Muscle of back (tissue), 13 donors: ENCODE data around the gene ATP6V1F. TPM values are rescaled to one million over a fixed set of nuclear protein-coding genes. Genes with fewer than 3 reads are reported as not detected.

Experiments
- DNase-seq, 3 donors: peaks; one replicate each; pipeline versions ENCODE4 v3.0.0 to v3.0.0-alpha.2; 2013
- long read RNA-seq, 9 donors: transcript quantifications; one replicate each; lab custom pipeline, GENCODE V29; 2026
- polyA plus RNA-seq, 10 donors: library from polyadenylated mRNA; unstranded; fragments of 120-200 nt; gene quantifications; one replicate each; pipeline ENCODE4 v1.2.1, GENCODE V29; 2013; ENCODE audit not compliant: insufficient read length in 10 of 10

The ATP6V1F gene, protein sequence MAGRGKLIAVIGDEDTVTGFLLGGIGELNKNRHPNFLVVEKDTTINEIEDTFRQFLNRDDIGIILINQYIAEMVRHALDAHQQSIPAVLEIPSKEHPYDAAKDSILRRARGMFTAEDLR
- 100 to 1,000 TPM in 7 of 10 donors, 10 to 100 TPM in 3; 89.2 to 144 (median 112) TPM for polyA plus RNA-seq
- long read RNA-seq, donor 1, transcript ATP6V1F-201 (2 exons, 704 nt) = major isoform, 161 of 192 reads
- long read RNA-seq, donor 1, partial matches to known transcripts = 31 of 192 reads
- long read RNA-seq, donor 1, other reads (novel, unspliced or antisense) = 0 of 192 reads
- long read RNA-seq, donor 2, transcript ATP6V1F-201 (2 exons, 704 nt) = major isoform, 116 of 116 reads
- long read RNA-seq, donor 2, partial matches to known transcripts = 0 of 116 reads
- long read RNA-seq, donor 2, other reads (novel, unspliced or antisense) = 0 of 116 reads
- long read RNA-seq, donor 3 = 0 reads
- long read RNA-seq, donor 4, transcript ATP6V1F-201 (2 exons, 704 nt) = major isoform, 137 of 153 reads
- long read RNA-seq, donor 4, partial matches to known transcripts = 15 of 153 reads
- long read RNA-seq, donor 4, other reads (novel, unspliced or antisense) = 0 of 153 reads
- long read RNA-seq, donor 5, transcript ATP6V1F-201 (2 exons, 704 nt) = major isoform, 143 of 143 reads
- long read RNA-seq, donor 5, partial matches to known transcripts = 0 of 143 reads
- long read RNA-seq, donor 5, other reads (novel, unspliced or antisense) = 0 of 143 reads
- long read RNA-seq, donor 6, transcript ATP6V1F-201 (2 exons, 704 nt) = major isoform, 166 of 167 reads
- long read RNA-seq, donor 6, partial matches to known transcripts = 0 of 167 reads
- long read RNA-seq, donor 6, other reads (novel, unspliced or antisense) = 0 of 167 reads
- long read RNA-seq, donor 7, transcript ATP6V1F-201 (2 exons, 704 nt) = major isoform, 100 of 101 reads
- long read RNA-seq, donor 7, partial matches to known transcripts = 0 of 101 reads
- long read RNA-seq, donor 7, other reads (novel, unspliced or antisense) = 0 of 101 reads
- long read RNA-seq, donor 8, transcript ATP6V1F-201 (2 exons, 704 nt) = major isoform, 111 of 111 reads
- long read RNA-seq, donor 8, partial matches to known transcripts = 0 of 111 reads
- long read RNA-seq, donor 8, other reads (novel, unspliced or antisense) = 0 of 111 reads
- long read RNA-seq, donor 9, transcript ATP6V1F-201 (2 exons, 704 nt) = major isoform, 21 of 21 reads
- long read RNA-seq, donor 9, partial matches to known transcripts = 0 of 21 reads
- long read RNA-seq, donor 9, other reads (novel, unspliced or antisense) = 0 of 21 reads

GRCh38 chr7:128862571-128863432 lies at the start of gene ATP6V1F:
ATP6V1F (plus strand) TSS chr7:128862856; CDS start chr7:128862905, 49 bp downstream.
- DNase-seq = peak; percentile 98 to 99 (median 99)

- DNase-seq = peak in 2 of 3 donors; percentile 32 to 60
Measured at GRCh38 chr7:128814499-128814898, 48.2 kb upstream of the ATP6V1F start.

- no peak for DNase-seq
Measured at GRCh38 chr7:128815289-128815942, 47.2 kb upstream of the ATP6V1F start.

DNA sequence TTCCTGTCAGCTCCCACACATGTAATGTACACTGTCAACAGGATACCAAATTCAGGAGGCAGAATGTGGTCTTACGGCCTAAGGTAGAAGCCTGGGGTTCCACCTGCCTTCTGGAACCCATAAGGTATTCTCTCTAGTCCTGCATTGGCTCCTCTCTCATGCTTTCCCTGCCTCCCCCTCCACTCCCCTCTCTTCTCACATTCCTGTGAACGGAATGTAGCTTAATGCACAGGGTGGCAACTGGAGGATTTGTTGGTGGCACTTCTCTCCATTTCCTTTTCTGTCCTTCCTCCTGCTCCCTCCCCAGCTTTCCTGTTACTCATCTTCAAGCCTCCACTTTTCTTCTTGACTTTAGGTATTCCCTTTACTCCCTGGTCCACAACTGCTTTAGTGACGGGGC lies 44.0 kb upstream of the ATP6V1F start:
- DNase-seq = no peak

DNA sequence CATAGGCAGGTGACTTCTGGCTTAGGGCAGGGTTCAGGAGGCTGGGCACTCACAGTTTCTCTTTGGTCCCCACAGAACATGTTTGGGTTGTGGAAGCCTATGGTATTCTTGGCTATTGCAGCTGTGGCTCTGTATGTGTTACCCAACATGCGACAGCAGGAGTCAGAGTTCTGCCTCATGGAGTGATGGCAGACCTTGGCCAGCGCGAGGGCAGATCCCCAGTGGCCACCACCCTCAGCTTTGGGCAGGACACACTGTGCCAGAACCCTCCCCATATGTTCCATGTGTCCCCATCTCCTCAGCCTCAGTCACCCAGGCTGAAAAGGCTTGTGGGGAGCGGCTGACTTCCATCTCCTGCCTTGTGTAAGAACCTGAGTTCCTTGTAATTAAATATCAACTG lies 40.9 kb upstream of the ATP6V1F start:
- DNase-seq = no peak

GRCh38 chr7:128826512-128826911 lies 36.1 kb upstream of the ATP6V1F start:
- DNase-seq = no peak

DNA sequence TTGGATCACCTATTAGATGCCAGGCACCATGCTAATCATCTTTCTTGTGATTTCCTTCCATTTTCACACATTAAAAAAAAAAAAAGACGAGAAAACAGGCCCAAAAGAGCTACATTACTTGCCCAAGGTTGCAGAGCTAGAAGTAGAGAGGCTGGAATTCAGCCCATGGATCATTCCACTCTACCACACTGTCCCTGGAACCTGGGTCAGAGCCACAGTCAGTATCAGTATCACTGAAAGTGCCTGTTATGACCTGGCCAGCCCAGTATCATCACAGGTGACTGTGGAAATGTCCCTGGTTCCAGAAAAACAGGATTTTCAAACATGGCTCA lies 35.8 kb upstream of the ATP6V1F start:
- DNase-seq = no peak

GRCh38 chr7:128827248-128827958 lies 35.3 kb upstream of the ATP6V1F start:
- peak; percentile 58 to 82 (median 64) for DNase-seq

GRCh38 chr7:128827971-128828711 lies 34.5 kb upstream of the ATP6V1F start:
- DNase-seq = peak; percentile 48 to 83 (median 53)

DNA sequence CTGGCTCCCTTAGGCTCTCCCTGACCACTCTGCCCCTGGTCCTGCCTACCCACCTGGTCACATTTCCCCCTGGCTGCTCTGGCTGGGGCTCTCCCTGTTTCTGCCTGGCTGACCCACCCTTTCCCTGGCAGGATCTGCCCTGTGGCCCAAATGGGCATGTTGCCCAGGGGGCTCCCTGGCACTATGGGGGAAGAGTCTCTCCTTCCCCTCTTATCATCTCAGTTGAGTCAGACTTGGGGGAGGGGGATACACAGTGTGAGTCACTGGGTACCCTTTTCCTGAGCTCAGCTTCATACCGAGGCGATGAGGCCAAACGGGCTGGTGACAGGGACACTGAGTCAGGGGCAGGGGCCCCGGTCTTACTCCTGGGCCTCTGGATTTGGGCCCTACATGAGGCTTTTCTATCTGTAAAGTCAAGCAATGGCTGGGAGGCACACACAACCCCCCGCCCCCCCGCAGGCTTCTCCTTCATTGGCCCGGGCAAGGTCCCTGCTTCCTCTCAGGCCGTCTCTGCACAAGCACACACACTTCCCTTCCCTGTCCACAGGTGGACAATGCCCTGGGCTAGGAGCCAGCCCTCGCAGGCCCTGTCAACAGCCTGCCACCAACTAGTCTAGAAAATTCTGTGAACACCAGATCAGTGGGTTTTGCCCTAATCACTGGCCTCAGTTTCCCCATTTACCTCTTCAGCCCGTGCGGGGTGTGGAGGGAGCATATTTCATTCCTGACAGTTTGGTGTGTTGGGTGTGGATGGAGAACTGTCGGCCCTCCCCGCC lies 33.1 kb upstream of the ATP6V1F start:
- DNase-seq = peak; percentile 51 to 70 (median 67)

DNA sequence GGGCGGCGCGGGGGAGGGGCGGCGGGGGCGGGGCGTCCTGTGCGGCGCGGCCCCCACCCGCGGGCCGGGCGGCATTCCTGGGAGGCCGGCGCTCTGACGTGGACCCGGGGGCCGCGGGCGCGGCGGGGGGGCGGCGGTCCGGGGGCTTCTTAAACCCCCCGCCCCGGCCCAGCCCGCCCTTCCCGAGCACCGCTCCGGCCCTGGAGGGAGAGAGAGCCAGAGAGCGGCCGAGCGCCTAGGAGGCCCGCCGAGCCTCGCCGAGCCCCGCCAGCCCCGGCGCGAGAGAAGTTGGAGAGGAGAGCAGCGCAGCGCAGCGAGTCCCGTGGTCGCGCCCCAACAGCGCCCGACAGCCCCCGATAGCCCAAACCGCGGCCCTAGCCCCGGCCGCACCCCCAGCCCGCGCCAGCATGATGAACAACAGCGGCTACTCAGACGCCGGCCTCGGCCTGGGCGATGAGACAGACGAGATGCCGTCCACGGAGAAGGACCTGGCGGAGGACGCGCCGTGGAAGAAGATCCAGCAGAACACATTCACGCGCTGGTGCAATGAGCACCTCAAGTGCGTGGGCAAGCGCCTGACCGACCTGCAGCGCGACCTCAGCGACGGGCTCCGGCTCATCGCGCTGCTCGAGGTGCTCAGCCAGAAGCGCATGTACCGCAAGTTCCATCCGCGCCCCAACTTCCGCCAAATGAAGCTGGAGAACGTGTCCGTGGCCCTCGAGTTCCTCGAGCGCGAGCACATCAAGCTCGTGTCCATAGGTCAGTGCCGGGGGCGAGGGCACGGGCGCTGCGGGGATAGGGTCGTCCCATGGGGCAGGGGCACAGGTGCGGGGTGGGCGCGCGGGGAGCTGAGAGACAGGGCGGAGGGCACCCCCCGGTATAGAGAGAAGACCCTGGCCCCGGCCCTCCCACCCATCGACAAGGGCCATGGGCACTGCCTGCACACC lies 32.2 kb upstream of the ATP6V1F start, which contains the start of gene FLNC:
TSS of gene FLNC (plus strand) at position 176 of the 947 bp plus-strand sequence. CDS start at position 408, 232 bp downstream.
- peak; percentile 74 to 92 (median 81) for DNase-seq

DNA sequence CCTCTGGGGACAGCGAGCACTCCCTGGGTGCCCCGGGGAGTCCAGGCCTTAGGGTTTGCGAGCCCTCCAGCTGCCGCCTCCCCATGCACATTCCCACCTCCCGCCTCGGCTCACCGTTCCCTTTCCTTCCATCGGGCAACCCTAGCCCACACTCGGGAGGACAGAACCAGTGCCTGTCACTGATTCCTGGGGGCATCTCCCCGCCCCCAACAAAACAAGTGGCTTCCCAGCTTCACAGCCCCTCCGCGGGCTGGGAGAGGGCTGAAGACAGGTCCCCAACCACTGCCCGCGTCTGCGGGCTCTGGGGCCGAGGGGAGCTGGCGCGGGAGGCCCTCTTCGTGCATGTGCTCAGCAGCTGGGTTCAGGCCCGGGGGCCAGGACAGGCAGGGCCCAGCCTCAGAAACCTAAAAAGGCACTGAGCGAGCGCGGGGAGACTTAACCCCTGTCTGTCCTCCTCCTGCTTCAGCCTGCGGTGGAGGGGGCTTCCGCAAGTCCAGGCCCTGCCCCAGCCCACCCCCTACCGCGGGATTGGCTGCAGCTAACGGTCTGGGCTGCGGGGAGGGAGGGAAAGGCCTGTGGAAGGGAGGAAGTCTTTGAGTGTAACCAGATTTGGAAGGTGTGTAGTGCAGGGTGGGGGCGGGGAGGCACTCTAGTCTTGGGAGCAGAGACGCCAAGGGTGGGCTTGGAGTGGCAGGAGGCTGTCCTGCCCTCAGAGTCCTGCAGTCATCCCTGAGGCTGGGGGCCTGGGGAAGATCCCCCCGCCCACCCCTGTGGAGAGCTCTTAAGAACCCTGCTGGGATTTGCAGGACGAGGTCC lies 31.3 kb upstream of the ATP6V1F start:
- peak; percentile 88 to 95 (median 88) for DNase-seq

DNA sequence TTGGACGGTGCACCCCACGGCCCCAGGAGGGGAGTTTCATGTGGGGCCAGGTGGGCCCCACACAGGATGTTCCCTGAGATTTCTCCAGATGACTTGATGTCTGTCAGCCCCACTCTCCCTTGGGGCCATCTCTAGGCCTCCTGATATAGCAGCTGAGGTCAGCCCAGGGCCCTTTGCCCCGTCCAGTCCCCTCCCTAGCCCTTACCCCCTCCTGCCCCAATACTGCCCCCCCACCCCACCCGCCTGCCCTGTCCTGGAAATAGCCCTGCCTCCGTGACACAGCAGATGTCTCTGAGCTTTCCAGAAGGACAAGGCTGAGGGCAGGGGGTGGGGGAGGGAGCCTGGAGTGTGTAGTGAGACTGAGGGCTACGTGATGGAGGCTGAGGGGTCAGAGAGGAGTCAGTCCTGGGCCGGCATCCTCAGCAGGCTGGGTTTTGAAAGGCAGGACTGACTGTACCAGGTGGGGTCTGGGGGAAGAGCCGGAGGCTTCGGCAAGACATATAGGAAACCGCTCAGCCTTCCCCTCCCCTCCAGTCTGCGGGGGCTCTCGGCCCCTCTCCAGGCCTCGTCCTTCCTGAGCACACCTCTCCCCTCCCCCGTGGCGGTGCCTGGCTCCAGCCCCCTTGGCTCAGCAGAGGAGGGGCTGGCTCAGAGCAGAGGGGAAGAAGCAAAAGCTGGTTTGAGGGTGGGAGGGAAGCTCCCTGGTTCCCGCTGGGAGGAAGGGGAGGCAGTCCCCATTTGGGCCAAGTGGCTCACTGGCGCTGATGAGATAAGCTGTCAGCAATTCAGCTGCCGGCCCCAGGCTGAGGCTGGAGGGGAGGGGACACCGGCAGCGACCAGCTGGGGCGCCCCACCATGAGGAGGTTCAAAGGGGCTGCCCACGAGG lies 30.4 kb upstream of the ATP6V1F start:
- DNase-seq = peak; percentile 77 to 96 (median 91)

GRCh38 chr7:128832880-128833147 lies 29.8 kb upstream of the ATP6V1F start:
- no peak for DNase-seq
